Uterus (tissue), 2 donors: ENCODE measurements around the gene PRRG4.
"Not testable (repeated sequence)": the region's sequence is repeated elsewhere in the genome, so short reads cannot be mapped to it uniquely, and the experiment has no call there.

ENCODE experiments used
- POLR2A ChIP-seq, 2 donors: fragments of 450-650 bp; IDR thresholded peaks; one replicate each; pipeline ENCODE4 v1.6.1; 2016; ENCODE audit warnings: antibody characterized with exemption in 2 of 2, mild to moderate bottlenecking in 1 of 2, moderate library complexity in 1 of 2
- TF ChIP-seq, protein P1 (sequence below), 4 experiments: fragments of 200-600 bp in 2 of 4; fragments of 450-650 bp in 2 of 4; sonication (generic) in 2 of 4; IDR thresholded peaks; one replicate each; pipeline ENCODE4 v1.5.1; 2016 to 2019; ENCODE audit warnings: antibody characterized with exemption in 4 of 4, mild to moderate bottlenecking in 2 of 4, moderate library complexity in 1 of 4

DNA sequence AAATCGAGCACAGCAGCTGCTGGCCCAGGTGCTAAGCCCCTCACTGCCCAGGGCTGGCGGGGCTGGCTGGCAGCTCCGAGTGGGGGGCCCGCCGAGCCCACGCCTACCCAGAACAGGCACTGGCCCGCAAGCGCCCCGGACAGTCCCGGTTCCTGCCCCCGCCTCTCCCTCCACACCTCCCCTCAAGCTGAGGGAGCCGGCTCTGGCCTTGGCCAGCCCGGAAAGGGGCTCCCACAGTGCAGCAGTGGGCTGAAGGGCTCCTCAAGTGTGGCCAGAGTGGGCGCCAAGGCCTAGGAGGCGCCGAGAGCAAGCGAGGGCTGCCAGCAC lies 58.6 kb downstream of the PRRG4 start:
- TF ChIP-seq, protein P1, sequence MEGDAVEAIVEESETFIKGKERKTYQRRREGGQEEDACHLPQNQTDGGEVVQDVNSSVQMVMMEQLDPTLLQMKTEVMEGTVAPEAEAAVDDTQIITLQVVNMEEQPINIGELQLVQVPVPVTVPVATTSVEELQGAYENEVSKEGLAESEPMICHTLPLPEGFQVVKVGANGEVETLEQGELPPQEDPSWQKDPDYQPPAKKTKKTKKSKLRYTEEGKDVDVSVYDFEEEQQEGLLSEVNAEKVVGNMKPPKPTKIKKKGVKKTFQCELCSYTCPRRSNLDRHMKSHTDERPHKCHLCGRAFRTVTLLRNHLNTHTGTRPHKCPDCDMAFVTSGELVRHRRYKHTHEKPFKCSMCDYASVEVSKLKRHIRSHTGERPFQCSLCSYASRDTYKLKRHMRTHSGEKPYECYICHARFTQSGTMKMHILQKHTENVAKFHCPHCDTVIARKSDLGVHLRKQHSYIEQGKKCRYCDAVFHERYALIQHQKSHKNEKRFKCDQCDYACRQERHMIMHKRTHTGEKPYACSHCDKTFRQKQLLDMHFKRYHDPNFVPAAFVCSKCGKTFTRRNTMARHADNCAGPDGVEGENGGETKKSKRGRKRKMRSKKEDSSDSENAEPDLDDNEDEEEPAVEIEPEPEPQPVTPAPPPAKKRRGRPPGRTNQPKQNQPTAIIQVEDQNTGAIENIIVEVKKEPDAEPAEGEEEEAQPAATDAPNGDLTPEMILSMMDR (IDR thresholded peaks at IDR 0.05): not testable (repeated sequence)
- TF ChIP-seq POLR2A (IDR thresholded peaks at IDR 0.05): not testable (repeated sequence)
